Measurements from ENCODE around the gene CDAN1. TPM values are rescaled to one million over a fixed set of nuclear protein-coding genes. Genes with fewer than 3 reads are reported as not detected.
"Not testable (repeated sequence)": the region's sequence is repeated elsewhere in the genome, so short reads cannot be mapped to it uniquely, and the experiment has no call there.

CDAN1 gene
- polyA plus RNA-seq (2012; ENCODE audit: insufficient read depth, insufficient read length): 24.3 TPM

- H3K4me3 ChIP-seq (ENCODE audit: low read length): peak within 1 kb of the TSS; percentile 72
- DNase-seq (ENCODE audit: low read depth, low spot score): peak; percentile 56
Observed at GRCh38 chr15:42736793-42737528, at the start of gene CDAN1. CDAN1 (minus strand) TSS chr15:42737128; CDS start chr15:42737102, 26 bp downstream.

GRCh38 chr15:42785569-42785968 lies 48.6 kb upstream of the CDAN1 start:
- DNase-seq (ENCODE audit: low read depth, low spot score): no peak
- no peak overlapping the region for H3K4me3 ChIP-seq (ENCODE audit: low read length)

GRCh38 chr15:42784705-42785104 lies 47.8 kb upstream of the CDAN1 start:
- no peak for DNase-seq (ENCODE audit: low read depth, low spot score)
- H3K4me3 ChIP-seq (ENCODE audit: low read length): no peak overlapping the region

GRCh38 chr15:42782716-42783115 lies 45.8 kb upstream of the CDAN1 start:
- no peak for DNase-seq (ENCODE audit: low read depth, low spot score)
- H3K4me3 ChIP-seq (ENCODE audit: low read length): no peak overlapping the region

- no peak overlapping the region for H3K4me3 ChIP-seq (ENCODE audit: low read length)
- DNase-seq (ENCODE audit: low read depth, low spot score): no peak
Observed at GRCh38 chr15:42775416-42775815, 38.5 kb upstream of the CDAN1 start.

- H3K4me3 ChIP-seq (ENCODE audit: low read length): no peak overlapping the region
Observed at GRCh38 chr15:42772901-42773300, 36.0 kb upstream of the CDAN1 start.

GRCh38 chr15:42772144-42772543 lies 35.2 kb upstream of the CDAN1 start:
- DNase-seq (ENCODE audit: low read depth, low spot score): no peak

More at GRCh38 chr15:42772901-42773300, 36.0 kb upstream of the CDAN1 start:
- DNase-seq (ENCODE audit: low read depth, low spot score): no peak

GRCh38 chr15:42766109-42766508 lies 29.2 kb upstream of the CDAN1 start:
- DNase-seq (ENCODE audit: low read depth, low spot score); H3K4me3 ChIP-seq (ENCODE audit: low read length): not testable (repeated sequence)

More at GRCh38 chr15:42772144-42772543, 35.2 kb upstream of the CDAN1 start:
- no peak overlapping the region for H3K4me3 ChIP-seq (ENCODE audit: low read length)

- DNase-seq (ENCODE audit: low read depth, low spot score); H3K4me3 ChIP-seq (ENCODE audit: low read length): not testable (repeated sequence)
Observed at GRCh38 chr15:42764154-42764731, 27.3 kb upstream of the CDAN1 start.

- DNase-seq (ENCODE audit: low read depth, low spot score); H3K4me3 ChIP-seq (ENCODE audit: low read length): not testable (repeated sequence)
Observed at GRCh38 chr15:42761813-42762212, 24.9 kb upstream of the CDAN1 start.

- no peak overlapping the region for H3K4me3 ChIP-seq (ENCODE audit: low read length)
- no peak for DNase-seq (ENCODE audit: low read depth, low spot score)
Observed at GRCh38 chr15:42760759-42761158, 23.8 kb upstream of the CDAN1 start.

- no peak for DNase-seq (ENCODE audit: low read depth, low spot score)
Observed at GRCh38 chr15:42759093-42759492, 22.2 kb upstream of the CDAN1 start.

GRCh38 chr15:42750306-42750705 lies 13.4 kb upstream of the CDAN1 start:
- no peak for DNase-seq (ENCODE audit: low read depth, low spot score)
- H3K4me3 ChIP-seq (ENCODE audit: low read length): no peak overlapping the region

More at GRCh38 chr15:42759093-42759492, 22.2 kb upstream of the CDAN1 start:
- H3K4me3 ChIP-seq (ENCODE audit: low read length): no peak overlapping the region

- H3K4me3 ChIP-seq (ENCODE audit: low read length): no peak overlapping the region
- DNase-seq (ENCODE audit: low read depth, low spot score): no peak
Observed at GRCh38 chr15:42749266-42749665, 12.3 kb upstream of the CDAN1 start.

GRCh38 chr15:42744195-42744594 lies 7.3 kb upstream of the CDAN1 start:
- DNase-seq (ENCODE audit: low read depth, low spot score): no peak
- no peak overlapping the region for H3K4me3 ChIP-seq (ENCODE audit: low read length)

GRCh38 chr15:42742149-42742548 lies 5.2 kb upstream of the CDAN1 start:
- DNase-seq (ENCODE audit: low read depth, low spot score): no peak
- no peak overlapping the region for H3K4me3 ChIP-seq (ENCODE audit: low read length)

- DNase-seq (ENCODE audit: low read depth, low spot score): no peak
- H3K4me3 ChIP-seq (ENCODE audit: low read length): no peak overlapping the region
Observed at GRCh38 chr15:42741710-42742109, 4.8 kb upstream of the CDAN1 start.

GRCh38 chr15:42737529-42738328 lies 801 bp upstream of the CDAN1 start:
- DNase-seq (ENCODE audit: low read depth, low spot score): no peak
- peak overlapping the region; percentile 72 for H3K4me3 ChIP-seq (ENCODE audit: low read length)

GRCh38 chr15:42736178-42736792 lies 643 bp downstream of the CDAN1 start:
- no peak for DNase-seq (ENCODE audit: low read depth, low spot score)
- H3K4me3 ChIP-seq (ENCODE audit: low read length): peak overlapping the region; percentile 72
